ENCODE measurements around the gene PTPRA. TPM values are rescaled to one million over a fixed set of nuclear protein-coding genes. Genes with fewer than 3 reads are reported as not detected.

PTPRA gene
- total RNA-seq, 4 donors from 2014 or later: 50.7 to 96.7 (median 64.1) TPM

- H3K4me3 ChIP-seq (ENCODE audit: low read depth, poor library complexity, severe bottlenecking): no peak overlapping the region
- TF ChIP-seq POLR2A (IDR thresholded peaks at IDR 0.05) (no peak), CTCF (IDR thresholded peaks at IDR 0.05) (no peak)
- DNase-seq (ENCODE audit: low spot score in 2 of 2): no peak
- intact Hi-C loops (cut with DNase I; ENCODE audit: low total_unique reads): no loop called here
- 65 to 71% methylated on average over 23 of the region's 23 CpGs for WGBS, 2 donors
Observed at GRCh38 chr20:3067139-3068014, 194.1 kb downstream of the PTPRA start.

GRCh38 chr20:3068075-3068474 is 194.8 kb downstream of the PTPRA start:
- 55 to 62% methylated on average over 8 of the region's 8 CpGs for WGBS, 2 donors
- TF ChIP-seq CTCF (IDR thresholded peaks at IDR 0.05): no peak
- no peak for TF ChIP-seq POLR2A (IDR thresholded peaks at IDR 0.05)
- intact Hi-C loops (cut with DNase I; ENCODE audit: low total_unique reads): no loop called here

GRCh38 chr20:3068986-3069900 is 196.0 kb downstream of the PTPRA start:
- intact Hi-C loops (cut with DNase I; ENCODE audit: low total_unique reads): no loop called here
- no peak for TF ChIP-seq CTCF (IDR thresholded peaks at IDR 0.05)
- no peak for TF ChIP-seq POLR2A (IDR thresholded peaks at IDR 0.05)
- 77 to 87% methylated on average over 8 of the region's 8 CpGs for WGBS, 2 donors
- no peak for DNase-seq (ENCODE audit: low spot score in 2 of 2)
- no peak overlapping the region for H3K4me3 ChIP-seq (ENCODE audit: low read depth, poor library complexity, severe bottlenecking)

More at GRCh38 chr20:3068075-3068474, 194.8 kb downstream of the PTPRA start:
- no peak for DNase-seq (ENCODE audit: low spot score in 2 of 2)
- no peak overlapping the region for H3K4me3 ChIP-seq (ENCODE audit: low read depth, poor library complexity, severe bottlenecking)

GRCh38 chr20:3070725-3071124 is 197.4 kb downstream of the PTPRA start:
- intact Hi-C loops (cut with DNase I; ENCODE audit: low total_unique reads): no loop called here
- H3K4me3 ChIP-seq (ENCODE audit: low read depth, poor library complexity, severe bottlenecking): no peak overlapping the region
- 89 to 90% methylated on average over 4 of the region's 4 CpGs for WGBS, 2 donors
- TF ChIP-seq POLR2A (IDR thresholded peaks at IDR 0.05) (no peak), CTCF (IDR thresholded peaks at IDR 0.05) (no peak)
- no peak for DNase-seq (ENCODE audit: low spot score in 2 of 2)

- 74 to 83% methylated on average over 16 of the region's 16 CpGs for WGBS, 2 donors
- no peak for TF ChIP-seq POLR2A (IDR thresholded peaks at IDR 0.05)
- no peak for TF ChIP-seq CTCF (IDR thresholded peaks at IDR 0.05)
- peak overlapping the region; percentile 49 for H3K4me3 ChIP-seq (ENCODE audit: low read depth, poor library complexity, severe bottlenecking)
- DNase-seq (ENCODE audit: low spot score in 2 of 2): no peak
- intact Hi-C loops (cut with DNase I; ENCODE audit: low total_unique reads): no loop called here
Observed at GRCh38 chr20:3071266-3071609, 198.0 kb downstream of the PTPRA start.
